Fibroblast of skin of right biceps (primary cell): ENCODE measurements around the gene TMEM273.
A peak's percentile ranks its signal among the peaks of the same experiment; 100 is the strongest.

Experiments used
- DNase-seq: peaks from one replicate; pipeline ENCODE4 v3.0.0-alpha.2; 2013

Gene TMEM273

GRCh38 chr10:49162761-49163310 lies 25.4 kb downstream of the TMEM273 start:
- no peak for DNase-seq

GRCh38 chr10:49162063-49162462 lies 26.1 kb downstream of the TMEM273 start:
- no peak for DNase-seq

DNA sequence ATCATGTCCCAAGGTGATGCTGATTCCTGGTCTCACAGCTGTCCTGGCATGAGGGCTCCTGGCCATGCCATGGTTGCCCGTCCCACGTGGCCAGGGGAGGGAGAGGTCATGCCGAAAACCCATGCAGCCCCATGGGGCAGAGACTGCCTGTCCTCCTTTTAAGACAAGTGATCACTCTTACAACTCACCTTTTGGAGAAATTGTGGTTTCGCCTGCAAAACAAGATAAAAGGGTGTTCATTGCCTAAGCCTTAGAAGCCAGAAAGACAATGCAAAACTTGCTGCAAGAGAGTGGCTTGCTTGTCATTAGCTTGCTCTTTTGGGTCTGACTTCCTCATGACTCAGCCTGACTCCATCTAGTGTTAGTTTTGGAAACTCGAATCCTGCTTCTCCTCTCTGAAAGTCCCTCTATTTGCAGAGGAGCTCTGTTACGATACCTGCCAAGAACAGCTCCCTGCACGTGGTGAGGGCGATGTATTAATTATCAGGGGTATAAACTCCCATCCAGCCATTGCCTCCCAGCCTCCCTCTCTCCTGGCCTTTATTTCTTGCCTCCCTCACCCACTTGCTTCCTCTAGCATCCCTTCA lies 26.7 kb downstream of the TMEM273 start:
- DNase-seq: peak; percentile 72

- no peak for DNase-seq
These were observed 27.4 kb downstream of the TMEM273 start for GRCh38 chr10:49160814-49161213.

DNA sequence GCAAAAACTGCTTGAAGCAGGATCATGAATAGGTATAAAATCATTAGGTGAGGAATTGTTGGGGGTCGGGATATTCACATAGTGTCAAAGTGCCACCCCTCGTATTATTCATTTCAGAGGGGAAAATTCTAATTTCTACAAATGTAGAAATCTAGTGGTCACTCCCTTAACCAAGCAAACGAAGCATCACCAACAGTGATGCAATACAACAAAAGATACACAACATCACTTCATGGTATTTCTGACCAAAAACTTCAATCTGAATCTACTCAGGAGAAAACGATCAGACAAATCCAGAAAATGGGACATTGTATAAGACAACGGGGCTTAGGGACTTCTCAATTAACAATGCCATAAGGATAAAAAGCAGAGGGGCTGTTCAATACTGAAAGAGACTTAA lies 28.1 kb downstream of the TMEM273 start:
- DNase-seq: no peak

GRCh38 chr10:49158915-49159314 lies 29.3 kb downstream of the TMEM273 start:
- DNase-seq: no peak

- DNase-seq: no peak
These were observed 29.8 kb downstream of the TMEM273 start for GRCh38 chr10:49158404-49158803.

GRCh38 chr10:49157229-49157628 lies 31.0 kb downstream of the TMEM273 start:
- DNase-seq: no peak

GRCh38 chr10:49154641-49155040 lies 33.5 kb downstream of the TMEM273 start:
- DNase-seq: no peak

GRCh38 chr10:49153971-49154370 lies 34.2 kb downstream of the TMEM273 start:
- peak; percentile 78 for DNase-seq

- DNase-seq: no peak
These were observed 35.1 kb downstream of the TMEM273 start for GRCh38 chr10:49153115-49153514.

- DNase-seq: no peak
These were observed 35.5 kb downstream of the TMEM273 start for GRCh38 chr10:49152663-49153062.

DNA sequence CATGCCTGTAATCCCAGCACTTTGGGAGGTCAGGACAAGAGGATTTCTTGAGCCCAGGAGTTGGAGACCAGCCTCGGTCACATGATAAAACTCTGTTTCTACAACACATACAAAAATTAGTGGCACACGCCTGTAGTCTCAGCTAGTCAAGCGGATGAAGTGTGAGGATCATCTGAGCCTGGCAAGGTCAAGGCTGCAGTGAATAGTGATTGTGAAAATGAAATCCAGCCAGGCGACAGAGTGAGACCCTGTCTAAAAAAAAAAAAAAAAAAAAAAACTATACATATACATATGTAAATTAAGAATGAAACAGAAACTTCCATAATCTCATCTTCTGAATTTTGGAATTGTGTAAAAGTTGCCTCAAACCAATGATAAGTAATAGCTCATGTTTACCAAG lies 36.2 kb downstream of the TMEM273 start:
- DNase-seq: no peak

DNA sequence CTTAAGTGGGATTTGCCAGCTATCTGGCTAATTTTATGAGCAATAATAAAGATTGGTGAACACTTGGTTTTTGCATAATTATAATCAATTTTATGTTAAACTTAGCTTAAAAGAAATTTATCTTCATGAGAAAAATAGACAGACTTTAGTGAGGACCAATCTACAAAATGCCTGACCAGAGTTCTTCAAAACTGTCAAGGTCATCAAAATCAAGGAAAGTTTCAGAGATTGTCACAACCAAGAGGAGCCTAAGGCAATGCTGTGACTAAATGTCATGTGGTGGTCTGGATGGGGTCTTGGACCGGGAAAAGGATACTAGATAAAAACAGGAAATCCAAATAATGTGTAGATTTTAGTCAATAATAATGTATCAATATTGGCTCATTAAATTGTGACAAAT lies 36.7 kb downstream of the TMEM273 start:
- DNase-seq: no peak

DNA sequence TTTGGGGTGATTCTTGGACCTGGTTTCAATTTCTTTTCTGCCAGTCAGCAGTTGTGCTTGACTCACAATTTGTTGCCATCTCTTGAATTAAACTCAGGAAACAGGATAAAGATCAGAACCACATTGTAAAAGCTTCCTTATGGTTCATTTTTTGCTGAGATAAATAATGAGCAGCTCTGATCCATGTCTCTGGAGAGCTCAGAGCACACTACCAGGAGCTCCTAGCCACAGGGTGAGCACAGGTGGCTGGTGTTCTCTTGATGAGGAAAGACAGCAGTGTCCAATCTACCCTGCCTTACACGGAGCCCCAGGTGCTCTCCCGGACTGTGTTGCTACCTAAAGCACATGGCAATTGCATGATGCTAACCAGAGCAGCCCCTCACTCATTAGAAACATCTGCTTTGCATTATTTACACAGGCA lies 37.2 kb downstream of the TMEM273 start:
- DNase-seq: no peak

- DNase-seq: peak; percentile 26
These were observed 37.8 kb downstream of the TMEM273 start for GRCh38 chr10:49150426-49150825.

- DNase-seq: no peak
These were observed 38.3 kb downstream of the TMEM273 start for GRCh38 chr10:49149881-49150280.

GRCh38 chr10:49144058-49144720 lies 44.0 kb downstream of the TMEM273 start:
- peak; percentile 67 for DNase-seq

DNA sequence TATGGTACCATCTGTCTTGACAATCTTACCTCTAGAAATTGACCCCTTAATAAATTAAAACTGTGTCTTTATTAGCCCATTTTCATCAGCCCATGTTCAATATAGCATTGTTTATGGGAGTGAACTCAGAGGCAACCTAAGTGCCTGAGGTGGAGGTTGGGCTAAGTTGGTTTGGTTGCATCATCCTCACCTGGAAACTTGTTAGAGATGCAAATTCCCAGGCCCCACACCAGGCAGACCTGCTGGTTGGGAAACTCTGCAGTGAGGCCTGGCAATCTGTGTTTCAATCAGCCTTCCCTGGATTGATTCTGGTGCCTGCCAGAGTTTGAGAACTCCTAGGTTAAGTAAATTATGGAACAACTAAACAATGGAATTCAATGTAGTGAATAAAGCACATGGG lies 44.9 kb downstream of the TMEM273 start:
- DNase-seq: no peak

DNA sequence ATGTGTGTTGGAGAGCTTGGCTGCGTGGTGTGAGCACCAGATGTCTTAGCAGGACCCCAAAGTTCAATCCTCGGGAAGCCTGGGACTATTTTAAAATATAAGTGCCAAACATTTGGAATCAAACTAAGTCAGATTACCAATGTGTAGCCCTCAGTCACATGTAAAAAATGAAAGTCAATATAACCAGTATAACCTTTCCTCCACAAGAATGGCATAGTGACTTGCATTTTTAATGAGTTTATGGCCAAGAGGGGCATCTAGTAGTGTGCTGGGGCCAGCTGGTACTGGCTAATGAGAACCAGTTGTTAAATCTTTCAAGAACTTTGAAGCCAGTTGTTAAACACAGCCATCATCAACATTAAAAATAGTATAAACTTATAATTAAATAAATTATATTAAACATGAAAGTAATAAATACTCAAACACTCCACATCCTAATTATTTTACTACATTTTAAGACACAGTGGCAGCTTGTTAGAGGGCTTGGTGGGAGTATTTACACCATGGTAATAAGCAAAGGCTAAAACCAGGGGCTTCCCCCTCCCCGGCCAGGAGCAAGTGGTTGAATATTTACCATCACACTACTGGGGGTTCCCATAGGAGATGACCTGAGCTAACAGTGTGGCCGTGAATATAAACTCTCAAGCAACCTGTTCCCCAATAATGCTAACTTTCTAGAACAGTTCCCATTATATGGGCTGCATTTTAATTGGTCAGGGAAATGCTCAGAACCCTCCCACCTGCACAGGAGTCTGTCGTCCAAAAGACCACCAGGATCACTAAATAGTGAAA lies 46.5 kb downstream of the TMEM273 start:
- DNase-seq: no peak

DNA sequence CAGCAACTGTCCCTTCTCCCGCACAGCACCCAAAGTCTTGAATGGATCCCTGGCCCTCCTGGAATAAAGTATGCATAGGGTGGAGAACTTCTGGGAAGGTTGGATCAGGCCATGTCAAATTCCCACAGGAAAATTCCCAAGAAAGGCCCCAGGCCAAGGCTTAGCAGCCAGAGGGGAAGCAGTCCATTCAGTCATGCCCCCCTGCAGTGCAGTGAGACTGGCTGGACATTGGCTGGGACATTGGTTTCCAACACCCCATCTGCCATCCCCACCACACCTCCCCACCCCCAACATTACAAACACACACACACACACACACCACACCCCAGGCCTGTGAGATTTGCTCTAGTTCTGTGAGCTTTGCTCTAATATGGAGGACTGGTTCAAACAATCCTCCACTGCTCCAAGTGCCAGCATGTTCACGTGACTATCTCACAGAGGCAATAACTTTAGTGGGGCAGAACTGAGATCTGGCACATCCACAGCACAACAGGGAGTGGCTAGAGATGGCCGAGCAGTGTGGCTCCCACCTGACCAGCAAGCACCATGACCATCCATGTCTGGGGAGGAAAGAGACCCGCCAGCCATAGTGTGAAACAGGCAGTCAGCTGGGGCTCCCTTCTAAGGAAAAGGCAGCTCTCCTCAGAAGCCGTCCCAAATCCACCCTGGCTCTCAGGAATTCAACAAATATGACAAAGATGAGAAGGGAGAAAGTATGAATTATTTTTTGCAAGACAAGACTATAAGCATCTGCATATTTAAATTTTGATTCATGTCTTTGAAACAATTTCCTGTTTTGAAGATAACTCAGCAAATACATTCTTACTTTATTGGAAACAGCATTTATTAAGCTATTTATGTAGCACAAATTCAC lies 47.6 kb downstream of the TMEM273 start:
- peak; percentile 80 for DNase-seq

DNA sequence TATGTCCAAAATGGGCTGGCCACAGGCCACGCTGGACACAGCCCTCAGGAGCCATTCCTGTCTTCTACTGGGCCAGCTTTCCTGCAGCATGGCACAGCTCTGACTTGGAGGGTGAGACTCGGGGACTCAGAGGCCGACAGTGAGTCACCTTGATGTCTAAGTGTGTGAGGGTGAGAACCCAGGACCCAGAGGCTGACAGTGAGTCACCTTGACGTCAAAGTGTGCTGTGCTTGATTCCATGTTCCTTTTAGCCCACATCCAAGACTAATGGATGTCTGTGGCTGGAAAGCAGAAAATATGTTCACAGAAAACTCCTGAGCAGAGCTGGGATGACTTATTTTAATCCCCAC lies 48.4 kb downstream of the TMEM273 start:
- peak; percentile 99 for DNase-seq
